ENCODE results near the gene IGFBP4.
A peak's percentile ranks its signal among the peaks of the same experiment; 100 is the strongest.

IGFBP4 gene

DNA sequence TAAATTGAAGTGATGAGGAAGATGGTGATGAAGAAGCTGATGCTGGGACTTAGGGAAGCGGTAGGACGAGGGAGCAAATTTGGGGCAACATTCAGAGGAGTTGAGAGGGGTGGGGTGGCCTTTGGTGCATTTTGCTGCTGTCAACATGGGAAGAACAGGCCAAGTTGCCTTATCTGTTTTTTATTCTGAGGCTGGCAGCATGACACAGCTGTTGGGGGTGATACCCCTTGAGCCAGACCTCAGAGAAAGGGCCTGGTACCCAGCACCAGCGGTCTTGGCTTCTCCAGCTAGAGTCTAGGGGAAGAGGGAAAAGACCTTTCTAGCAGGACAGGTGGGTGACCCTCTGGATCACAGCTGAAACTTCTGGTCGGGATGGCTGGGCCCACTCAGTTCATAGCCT lies 4.6 kb downstream of the IGFBP4 start:
- Histone ChIP-seq H3K4me3 (ENCODE audit: low read depth, low read length) (peak overlapping the region; percentile 96), H3K27me3 (ENCODE audit: insufficient read depth, low read length) (no peaks in the 10 kb centered on the region), H3K79me2 (ENCODE audit: control insufficient read depth, insufficient read depth, low read length, unreplicated experiment) (peaks cover 91% of the 10 kb centered on the region), H2AFZ (ENCODE audit: low read length, unreplicated experiment) (no peak overlapping the region), H3K27ac (ENCODE audit: low read depth, low read length) (peak overlapping the region; percentile 59), H3K4me1 (ENCODE audit: control insufficient read depth, insufficient read depth, low read length, unreplicated experiment) (peaks cover 61% of the 10 kb centered on the region), H3K36me3 (ENCODE audit: insufficient read depth, low read length) (peaks cover 27% of the 10 kb centered on the region; the same call in 1 of the 2 replicates)

DNA sequence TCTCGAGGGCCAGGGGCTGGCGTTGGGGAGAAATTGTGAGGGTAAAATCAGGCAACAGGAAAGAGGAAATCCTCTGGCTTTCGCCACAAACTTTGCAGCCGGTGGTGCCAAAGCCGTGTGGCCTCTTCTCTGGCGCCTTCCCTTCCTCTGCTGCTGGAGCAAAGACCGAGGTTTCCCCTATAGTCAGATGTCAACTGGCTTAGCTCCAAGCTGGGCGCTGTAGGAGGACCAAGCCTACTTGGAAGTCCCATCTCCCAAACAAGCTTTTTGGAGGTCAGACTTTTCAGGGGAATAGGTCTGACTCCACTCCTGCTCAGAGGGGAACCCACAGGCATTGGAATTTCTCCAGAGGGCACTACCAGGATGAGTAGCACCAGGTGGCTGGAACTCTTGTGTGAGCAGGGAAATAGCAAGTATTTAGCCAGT lies 5.0 kb downstream of the IGFBP4 start:
- Histone ChIP-seq H3K27me3 (ENCODE audit: insufficient read depth, low read length) (no peaks in the 10 kb centered on the region), H3K4me3 (ENCODE audit: low read depth, low read length) (peak overlapping the region; percentile 96), H3K27ac (ENCODE audit: low read depth, low read length) (peak overlapping the region; percentile 59), H3K36me3 (ENCODE audit: insufficient read depth, low read length) (peaks cover 29% of the 10 kb centered on the region; the same call in 1 of the 2 replicates), H3K79me2 (ENCODE audit: control insufficient read depth, insufficient read depth, low read length, unreplicated experiment) (peaks cover 89% of the 10 kb centered on the region), H2AFZ (ENCODE audit: low read length, unreplicated experiment) (no peak overlapping the region), H3K4me1 (ENCODE audit: control insufficient read depth, insufficient read depth, low read length, unreplicated experiment) (peaks cover 65% of the 10 kb centered on the region)

- no peak overlapping the region for H2AFZ ChIP-seq (ENCODE audit: low read length, unreplicated experiment)
- H3K27me3 ChIP-seq (ENCODE audit: insufficient read depth, low read length) = no peaks in the 10 kb centered on the region
- H3K27ac ChIP-seq (ENCODE audit: low read depth, low read length) = peak overlapping the region; percentile 59
- H3K4me3 ChIP-seq (ENCODE audit: low read depth, low read length) = peak overlapping the region; percentile 96
- peaks cover 70% of the 10 kb centered on the region for H3K4me1 ChIP-seq (ENCODE audit: control insufficient read depth, insufficient read depth, low read length, unreplicated experiment)
- H3K79me2 ChIP-seq (ENCODE audit: control insufficient read depth, insufficient read depth, low read length, unreplicated experiment) = peaks cover 87% of the 10 kb centered on the region
- H3K36me3 ChIP-seq (ENCODE audit: insufficient read depth, low read length) = peaks cover 33% of the 10 kb centered on the region; the same call in 1 of the 2 replicates
Observed at GRCh38 chr17:40448639-40449261, 5.5 kb downstream of the IGFBP4 start.

- Histone ChIP-seq H2AFZ (ENCODE audit: low read length, unreplicated experiment) (no peak overlapping the region), H3K4me3 (ENCODE audit: low read depth, low read length) (no peak overlapping the region), H3K4me1 (ENCODE audit: control insufficient read depth, insufficient read depth, low read length, unreplicated experiment) (peaks cover 81% of the 10 kb centered on the region), H3K36me3 (ENCODE audit: insufficient read depth, low read length) (peaks cover 41% of the 10 kb centered on the region; the same call in 1 of the 2 replicates), H3K27me3 (ENCODE audit: insufficient read depth, low read length) (no peaks in the 10 kb centered on the region), H3K79me2 (ENCODE audit: control insufficient read depth, insufficient read depth, low read length, unreplicated experiment) (peaks cover 75% of the 10 kb centered on the region), H3K27ac (ENCODE audit: low read depth, low read length) (peak overlapping the region; percentile 90)
Observed at GRCh38 chr17:40450175-40450574, 6.9 kb downstream of the IGFBP4 start.

GRCh38 chr17:40451420-40451819 lies 8.2 kb downstream of the IGFBP4 start:
- H3K27ac ChIP-seq (ENCODE audit: low read depth, low read length) = peak overlapping the region; percentile 90
- H3K79me2 ChIP-seq (ENCODE audit: control insufficient read depth, insufficient read depth, low read length, unreplicated experiment) = peaks cover 62% of the 10 kb centered on the region
- H3K4me1 ChIP-seq (ENCODE audit: control insufficient read depth, insufficient read depth, low read length, unreplicated experiment) = peaks cover 92% of the 10 kb centered on the region
- H2AFZ ChIP-seq (ENCODE audit: low read length, unreplicated experiment) = no peak overlapping the region
- peaks cover 47% of the 10 kb centered on the region for H3K36me3 ChIP-seq (ENCODE audit: insufficient read depth, low read length)
- peak overlapping the region; percentile 40 for H3K4me3 ChIP-seq (ENCODE audit: low read depth, low read length)
- no peaks in the 10 kb centered on the region for H3K27me3 ChIP-seq (ENCODE audit: insufficient read depth, low read length)

DNA sequence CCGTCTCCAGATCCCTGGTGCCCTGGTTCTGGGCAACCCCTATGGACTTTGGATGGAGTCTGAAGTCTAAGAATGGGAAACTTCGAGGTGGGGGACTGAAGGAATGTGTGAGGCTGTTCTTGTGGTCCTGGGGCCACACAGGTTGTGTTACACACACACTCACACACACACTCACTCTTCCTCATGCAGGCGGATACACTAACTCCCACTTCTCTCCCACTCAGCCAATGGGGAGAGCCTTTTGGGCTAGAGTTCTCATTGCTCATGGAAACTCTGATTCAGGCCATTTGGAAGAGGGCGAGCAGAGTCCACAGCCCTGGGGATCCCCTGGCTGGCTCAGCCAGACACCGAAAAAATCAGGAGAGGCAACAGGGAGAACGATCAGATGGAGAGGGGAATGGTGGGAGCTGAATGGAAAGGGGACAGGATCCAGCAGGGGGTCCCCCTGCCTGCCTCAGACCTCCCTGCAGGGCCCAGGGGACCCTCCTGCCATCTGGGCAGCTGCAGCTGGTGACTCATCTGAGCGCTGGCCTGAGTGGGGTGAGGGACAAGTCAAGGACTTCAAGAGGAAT lies 9.1 kb downstream of the IGFBP4 start:
- H3K27ac ChIP-seq (ENCODE audit: low read depth, low read length) = peak overlapping the region; percentile 90
- H3K4me3 ChIP-seq (ENCODE audit: low read depth, low read length) = peak overlapping the region; percentile 29; the same call in 1 of the 2 replicates
- peaks cover 54% of the 10 kb centered on the region for H3K79me2 ChIP-seq (ENCODE audit: control insufficient read depth, insufficient read depth, low read length, unreplicated experiment)
- no peaks in the 10 kb centered on the region for H3K27me3 ChIP-seq (ENCODE audit: insufficient read depth, low read length)
- peaks cover 47% of the 10 kb centered on the region for H3K36me3 ChIP-seq (ENCODE audit: insufficient read depth, low read length)
- H3K4me1 ChIP-seq (ENCODE audit: control insufficient read depth, insufficient read depth, low read length, unreplicated experiment) = peaks cover 92% of the 10 kb centered on the region
- no peak overlapping the region for H2AFZ ChIP-seq (ENCODE audit: low read length, unreplicated experiment)

DNA sequence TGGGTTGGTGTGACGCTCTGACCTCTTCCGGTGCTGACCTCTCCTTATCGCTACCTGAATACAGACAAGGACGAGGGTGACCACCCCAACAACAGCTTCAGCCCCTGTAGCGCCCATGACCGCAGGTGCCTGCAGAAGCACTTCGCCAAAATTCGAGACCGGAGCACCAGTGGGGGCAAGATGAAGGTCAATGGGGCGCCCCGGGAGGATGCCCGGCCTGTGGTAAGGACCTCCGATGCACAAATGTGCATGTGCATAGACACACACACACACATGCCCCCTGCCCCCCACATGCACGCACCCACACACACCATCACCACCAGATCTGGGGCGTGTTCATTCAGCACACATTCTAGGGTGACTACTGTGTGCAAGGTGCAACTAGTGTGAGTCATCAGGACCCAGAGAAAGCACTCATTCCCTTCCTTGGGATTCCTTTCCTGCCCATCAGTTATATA lies 9.7 kb downstream of the IGFBP4 start:
- peaks cover 47% of the 10 kb centered on the region for H3K79me2 ChIP-seq (ENCODE audit: control insufficient read depth, insufficient read depth, low read length, unreplicated experiment)
- H3K36me3 ChIP-seq (ENCODE audit: insufficient read depth, low read length) = peaks cover 51% of the 10 kb centered on the region
- no peaks in the 10 kb centered on the region for H3K27me3 ChIP-seq (ENCODE audit: insufficient read depth, low read length)
- H3K4me3 ChIP-seq (ENCODE audit: low read depth, low read length) = peak overlapping the region; percentile 29; the same call in 1 of the 2 replicates
- H2AFZ ChIP-seq (ENCODE audit: low read length, unreplicated experiment) = no peak overlapping the region
- peaks cover 92% of the 10 kb centered on the region for H3K4me1 ChIP-seq (ENCODE audit: control insufficient read depth, insufficient read depth, low read length, unreplicated experiment)
- peak overlapping the region; percentile 90 for H3K27ac ChIP-seq (ENCODE audit: low read depth, low read length)

- Histone ChIP-seq H3K27ac (ENCODE audit: low read depth, low read length) (peak overlapping the region; percentile 90), H3K4me1 (ENCODE audit: control insufficient read depth, insufficient read depth, low read length, unreplicated experiment) (peaks cover 92% of the 10 kb centered on the region), H3K4me3 (ENCODE audit: low read depth, low read length) (no peak overlapping the region), H3K36me3 (ENCODE audit: insufficient read depth, low read length) (peaks cover 48% of the 10 kb centered on the region), H3K27me3 (ENCODE audit: insufficient read depth, low read length) (no peaks in the 10 kb centered on the region), H2AFZ (ENCODE audit: low read length, unreplicated experiment) (no peak overlapping the region), H3K79me2 (ENCODE audit: control insufficient read depth, insufficient read depth, low read length, unreplicated experiment) (peaks cover 36% of the 10 kb centered on the region)
Observed at GRCh38 chr17:40453881-40454612, 10.8 kb downstream of the IGFBP4 start.

DNA sequence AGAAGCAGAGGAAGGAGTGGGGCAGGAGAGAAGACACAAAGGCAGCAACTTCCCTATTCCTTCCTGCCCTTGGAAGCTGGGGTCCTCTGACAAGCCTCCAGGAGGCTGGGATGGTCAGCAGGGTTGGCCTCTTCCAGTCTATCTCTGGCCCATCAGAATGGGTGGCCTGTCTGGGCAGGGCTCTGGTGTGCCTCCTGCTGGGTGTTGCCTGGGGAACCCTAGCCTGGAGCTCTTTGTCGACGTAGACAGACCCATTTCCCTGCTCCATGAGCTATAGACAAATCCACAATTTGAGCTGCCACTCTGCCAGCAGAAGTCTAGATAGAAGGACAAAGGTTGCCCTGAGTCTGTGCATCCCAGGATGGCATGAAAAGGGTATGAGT lies 11.4 kb downstream of the IGFBP4 start:
- Histone ChIP-seq H3K79me2 (ENCODE audit: control insufficient read depth, insufficient read depth, low read length, unreplicated experiment) (peaks cover 33% of the 10 kb centered on the region), H2AFZ (ENCODE audit: low read length, unreplicated experiment) (no peak overlapping the region), H3K36me3 (ENCODE audit: insufficient read depth, low read length) (peaks cover 47% of the 10 kb centered on the region), H3K4me1 (ENCODE audit: control insufficient read depth, insufficient read depth, low read length, unreplicated experiment) (peaks cover 94% of the 10 kb centered on the region), H3K27me3 (ENCODE audit: insufficient read depth, low read length) (no peaks in the 10 kb centered on the region), H3K27ac (ENCODE audit: low read depth, low read length) (peak overlapping the region; percentile 90), H3K4me3 (ENCODE audit: low read depth, low read length) (no peak overlapping the region)

- peak overlapping the region; percentile 66 for H3K27ac ChIP-seq (ENCODE audit: low read depth, low read length)
- peaks cover 78% of the 10 kb centered on the region for H3K4me1 ChIP-seq (ENCODE audit: control insufficient read depth, insufficient read depth, low read length, unreplicated experiment)
- no peak overlapping the region for H2AFZ ChIP-seq (ENCODE audit: low read length, unreplicated experiment)
- H3K79me2 ChIP-seq (ENCODE audit: control insufficient read depth, insufficient read depth, low read length, unreplicated experiment) = peaks cover 15% of the 10 kb centered on the region
- no peak overlapping the region for H3K4me3 ChIP-seq (ENCODE audit: low read depth, low read length)
- H3K36me3 ChIP-seq (ENCODE audit: insufficient read depth, low read length) = peaks cover 42% of the 10 kb centered on the region
- H3K27me3 ChIP-seq (ENCODE audit: insufficient read depth, low read length) = no peaks in the 10 kb centered on the region
Observed at GRCh38 chr17:40456396-40456951, 13.2 kb downstream of the IGFBP4 start.

Data from ACC112 (cell line).